Testis (tissue), 2 donors: ENCODE results near the gene GLYATL1.

Experiments used
- CTCF ChIP-seq, 3 experiments: fragments of 450-650 bp in 2 of 3; fragments of 200-600 bp in 1 of 3; sonication (generic) in 1 of 3; IDR thresholded peaks; one replicate each; pipeline ENCODE4 v1.5.1; 2016 to 2019; ENCODE audit warnings: antibody characterized with exemption in 3 of 3, mild to moderate bottlenecking in 2 of 3, moderate library complexity in 1 of 3
- POLR2A ChIP-seq: fragments of 450-650 bp; IDR thresholded peaks from one replicate; pipeline ENCODE4 v1.6.1; 2017; ENCODE audit warnings: antibody characterized with exemption, mild to moderate bottlenecking, moderate library complexity

- TF ChIP-seq CTCF (IDR thresholded peaks at IDR 0.05), result no peak
- no peak for TF ChIP-seq POLR2A
Observed at GRCh38 chr11:58905011-58905720, 34.1 kb upstream of the GLYATL1 start.
